MV-4-11 (cell line): Measurements from ENCODE around the gene HDDC3.
A peak's percentile ranks its signal among the peaks of the same experiment; 100 is the strongest.

Source experiments
- DNase-seq: peaks from one replicate; lab custom pipeline; 2025; lab: John Stamatoyannopoulos, UW

The HDDC3 gene, protein sequence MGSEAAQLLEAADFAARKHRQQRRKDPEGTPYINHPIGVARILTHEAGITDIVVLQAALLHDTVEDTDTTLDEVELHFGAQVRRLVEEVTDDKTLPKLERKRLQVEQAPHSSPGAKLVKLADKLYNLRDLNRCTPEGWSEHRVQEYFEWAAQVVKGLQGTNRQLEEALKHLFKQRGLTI

GRCh38 chr15:90931828-90932659 lies at the start of gene HDDC3:
Gene HDDC3 (minus strand): TSS chr15:90932549. CDS start chr15:90932540, 9 bp downstream.
- DNase-seq, result peak; percentile 83

DNA sequence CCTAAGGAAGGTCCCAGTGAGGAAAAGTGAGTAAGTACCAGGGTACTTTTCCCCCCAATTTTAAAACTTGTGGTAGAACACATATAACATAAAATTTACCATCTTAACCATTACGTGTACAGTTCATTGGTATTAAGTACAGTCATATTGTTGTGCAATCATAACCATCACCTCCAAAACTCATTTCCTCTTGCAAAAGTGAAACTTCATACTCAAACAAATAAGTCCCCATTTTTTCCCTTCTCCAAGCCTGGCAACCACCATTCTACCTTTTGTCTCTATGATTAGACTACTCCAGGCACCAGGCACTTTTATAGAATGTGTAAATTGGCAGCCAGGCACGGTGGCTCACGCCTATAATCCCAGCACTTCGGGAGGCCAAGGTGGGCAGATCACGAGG lies 49.8 kb upstream of the HDDC3 start:
- DNase-seq, result peak; percentile 83

- DNase-seq, result peak; percentile 70
Measured at GRCh38 chr15:90981681-90982080, 49.3 kb upstream of the HDDC3 start.

GRCh38 chr15:90979582-90979981 lies 47.2 kb upstream of the HDDC3 start:
- DNase-seq, result no peak

DNA sequence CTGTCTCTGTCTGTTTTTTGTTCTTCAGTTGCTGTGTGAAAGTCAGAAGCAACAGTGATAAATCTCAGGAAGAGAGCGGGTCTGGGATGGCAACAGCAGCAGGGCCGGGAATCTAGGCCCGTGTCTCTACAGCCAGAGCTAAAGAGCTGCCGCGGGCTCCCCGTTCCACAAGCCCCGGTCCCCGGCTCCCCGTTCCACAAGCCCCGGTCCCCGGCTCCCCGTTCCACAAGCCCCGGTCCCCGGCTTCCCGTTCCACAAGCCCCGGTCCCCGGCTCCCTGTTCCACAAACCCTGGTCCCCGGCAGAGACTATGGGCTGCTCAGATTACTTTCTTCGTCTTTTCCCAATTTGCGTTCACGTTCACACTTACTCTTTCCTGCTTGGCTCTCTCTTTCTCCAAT lies 41.9 kb upstream of the HDDC3 start:
- no peak for DNase-seq

DNA sequence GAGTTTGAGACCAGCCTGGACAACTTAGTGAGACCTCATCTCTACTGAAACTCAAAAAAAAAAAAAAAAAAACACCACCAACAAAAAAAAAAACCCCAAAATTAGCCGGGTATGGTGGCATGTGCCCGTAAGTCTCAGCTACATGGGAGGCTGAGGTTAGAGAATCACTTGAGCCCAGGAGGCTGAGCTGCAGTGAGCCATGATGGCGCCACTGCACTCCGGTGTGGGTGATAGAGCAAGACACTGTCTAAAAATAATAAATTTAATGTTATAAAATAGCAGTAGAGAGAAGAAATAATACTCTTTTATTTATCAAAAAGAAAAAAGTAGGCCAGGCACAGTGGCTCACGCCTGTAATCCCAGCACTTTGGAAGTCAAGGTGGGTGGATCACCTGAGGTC lies 39.8 kb upstream of the HDDC3 start:
- DNase-seq, result no peak

GRCh38 chr15:90970274-90970673 lies 37.9 kb upstream of the HDDC3 start:
- DNase-seq, result peak; percentile 18

- no peak for DNase-seq
Measured at GRCh38 chr15:90968434-90968833, 36.1 kb upstream of the HDDC3 start.

DNA sequence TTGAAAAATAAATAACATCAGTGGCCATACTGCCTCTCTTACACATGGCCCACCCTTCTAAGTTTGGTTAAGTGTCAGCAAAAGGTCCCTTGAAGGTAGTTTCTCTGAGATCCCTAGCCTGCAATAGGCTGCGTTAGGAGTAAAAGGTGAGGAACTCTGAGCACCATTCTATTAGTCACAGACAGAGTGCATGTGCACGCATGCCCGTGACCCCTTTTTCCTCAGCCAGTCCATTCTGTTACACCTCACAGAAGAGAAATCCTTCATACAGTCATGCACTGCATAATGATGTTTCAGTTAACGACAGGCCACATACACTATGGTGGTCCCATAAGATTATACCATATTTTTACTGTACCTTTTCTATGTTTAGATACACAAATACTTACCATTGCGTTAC lies 34.9 kb upstream of the HDDC3 start:
- no peak for DNase-seq

DNA sequence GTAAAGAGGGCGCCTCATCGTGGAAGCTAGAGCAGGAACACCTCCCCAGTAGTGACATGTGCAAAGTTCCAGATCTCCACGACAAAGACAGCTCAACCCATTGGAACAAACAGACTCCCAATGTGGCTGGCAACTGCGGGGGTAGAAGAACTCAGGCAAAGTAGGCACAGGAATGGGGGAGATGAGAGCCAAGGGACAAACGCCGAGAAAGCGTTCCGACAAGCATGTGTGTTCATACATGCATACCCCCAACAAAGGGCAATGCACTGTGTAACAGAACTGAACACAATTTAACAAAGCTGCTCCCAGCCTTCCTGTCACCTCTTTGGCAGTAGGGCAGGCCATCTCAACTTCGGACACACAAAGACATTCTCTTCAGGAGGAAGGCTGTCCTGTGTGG lies 33.9 kb upstream of the HDDC3 start:
- DNase-seq, result no peak

- no peak for DNase-seq
Measured at GRCh38 chr15:90962021-90962420, 29.7 kb upstream of the HDDC3 start.

- DNase-seq, result no peak
Measured at GRCh38 chr15:90960298-90961091, 28.1 kb upstream of the HDDC3 start.

GRCh38 chr15:90959894-90960293 lies 27.5 kb upstream of the HDDC3 start:
- DNase-seq, result no peak

- DNase-seq, result no peak
Measured at GRCh38 chr15:90959028-90959595, 26.8 kb upstream of the HDDC3 start.

DNA sequence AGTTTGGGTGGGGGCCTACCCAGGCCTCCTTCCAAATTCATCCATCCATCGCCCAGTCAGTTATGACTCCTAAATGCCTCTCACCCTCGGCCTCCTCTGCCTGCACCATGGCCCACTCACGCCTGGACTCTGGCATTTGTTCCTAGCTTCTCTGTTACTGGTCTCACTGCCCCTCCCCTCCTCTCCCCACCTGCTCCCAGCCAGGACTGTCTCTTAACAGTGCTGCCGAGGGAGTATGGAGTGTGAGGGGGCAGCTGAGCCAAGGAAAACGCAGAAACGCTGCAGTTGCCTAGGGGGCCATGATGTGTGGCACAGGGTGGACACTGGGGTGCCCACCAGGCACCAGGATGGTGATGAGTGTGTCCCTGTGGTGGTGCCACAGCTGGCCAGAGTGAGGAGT lies 25.4 kb upstream of the HDDC3 start:
- DNase-seq, result no peak

DNA sequence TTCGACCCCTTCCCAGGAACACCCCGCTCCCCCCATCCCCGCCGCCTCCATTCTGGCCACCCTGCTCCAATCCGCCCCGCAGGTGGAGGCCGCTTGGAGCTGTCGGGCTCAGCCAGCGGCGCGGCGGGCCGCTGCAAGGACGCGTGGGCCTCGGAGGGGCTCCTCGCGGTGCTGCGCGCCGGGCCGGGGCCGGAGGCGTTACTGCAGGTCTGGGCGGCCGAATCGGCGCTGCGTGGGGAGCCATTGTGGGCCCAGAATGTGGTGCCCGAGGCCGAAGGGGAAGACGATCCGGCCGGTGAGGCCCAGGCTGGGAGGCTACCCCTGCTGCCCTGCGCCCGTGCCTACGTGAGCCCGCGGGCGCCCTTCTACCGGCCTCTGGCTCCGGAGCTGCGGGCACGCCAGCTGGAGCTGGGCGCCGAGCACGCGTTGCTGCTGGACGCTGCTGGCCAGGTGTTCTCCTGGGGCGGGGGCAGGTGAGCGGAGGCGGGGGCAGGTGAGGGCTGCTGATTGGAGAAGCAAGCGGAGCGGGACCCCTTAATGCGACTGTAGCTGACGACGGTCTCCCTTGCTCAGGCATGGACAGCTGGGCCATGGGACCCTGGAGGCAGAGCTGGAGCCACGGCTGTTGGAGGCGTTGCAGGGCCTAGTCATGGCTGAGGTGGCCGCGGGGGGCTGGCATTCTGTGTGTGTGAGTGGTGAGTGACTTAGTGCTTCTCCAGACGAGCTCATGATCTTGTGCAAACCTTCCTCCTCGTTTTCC lies 24.9 kb upstream of the HDDC3 start:
- DNase-seq, result no peak

DNA sequence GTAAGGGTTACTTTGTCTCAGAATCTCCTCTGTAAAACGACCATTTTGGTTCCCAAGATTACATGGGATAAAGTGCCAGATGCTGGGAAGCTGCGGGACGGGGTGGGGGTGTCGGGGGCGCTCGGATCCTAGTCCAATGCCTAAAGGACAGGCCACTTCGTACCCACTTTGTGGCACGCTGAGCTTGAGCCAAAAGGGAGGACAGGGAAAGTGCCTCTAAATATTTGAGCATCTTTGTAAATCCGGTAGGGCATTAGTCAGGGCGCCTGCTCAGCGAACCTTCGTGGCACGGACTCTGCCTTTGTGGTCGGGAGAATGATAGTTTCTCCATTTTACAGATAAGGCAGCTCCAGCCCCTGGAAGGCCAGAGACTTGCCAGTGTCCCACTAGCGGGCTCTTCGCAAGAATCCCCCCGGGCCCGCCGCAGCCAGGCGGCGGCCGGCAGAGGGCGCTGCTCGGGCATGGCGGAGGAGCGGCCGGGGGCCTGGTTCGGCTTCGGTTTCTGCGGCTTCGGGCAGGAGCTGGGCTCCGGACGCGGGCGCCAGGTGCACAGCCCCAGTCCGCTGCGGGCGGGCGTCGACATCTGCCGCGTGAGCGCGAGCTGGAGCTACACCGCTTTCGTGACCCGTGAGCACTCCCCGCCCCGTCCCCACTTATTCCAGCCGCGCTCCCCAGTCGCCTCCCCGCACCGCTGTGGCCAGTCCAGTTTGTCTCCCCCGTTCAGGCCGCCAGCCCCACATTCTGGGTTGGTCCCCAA lies 24.1 kb upstream of the HDDC3 start:
- DNase-seq, result no peak

GRCh38 chr15:90955624-90956273 lies 23.4 kb upstream of the HDDC3 start:
- no peak for DNase-seq

- peak; percentile 97 for DNase-seq
Measured at GRCh38 chr15:90954712-90955623, 22.6 kb upstream of the HDDC3 start, which contains the start of gene RCCD1. Gene RCCD1 (plus strand): TSS chr15:90954884. CDS start chr15:90956735, 1,851 bp downstream.
